ENCODE data around the gene OPTC.

OPTC gene

GRCh38 chr1:203536575-203536974, 42.6 kb downstream of the OPTC start:
- no peak overlapping the region for H2AFZ ChIP-seq (ENCODE audit: low read depth, low read length, severe bottlenecking)
- H3K27ac ChIP-seq (ENCODE audit: low read depth, low read length): no peak overlapping the region
- H3K4me3 ChIP-seq (ENCODE audit: insufficient read depth, low read length, poor library complexity, severe bottlenecking): no peak overlapping the region
- no peaks in the 10 kb centered on the region for H3K27me3 ChIP-seq (ENCODE audit: low read length)
- no peak overlapping the region for H3K9ac ChIP-seq (ENCODE audit: low read length)
- no peaks in the 10 kb centered on the region for H3K9me3 ChIP-seq (ENCODE audit: insufficient read depth, low read length)
- H3F3A ChIP-seq (ENCODE audit: insufficient read depth): no peaks in the 10 kb centered on the region
- no peaks in the 10 kb centered on the region for H3K79me2 ChIP-seq (ENCODE audit: insufficient read depth, low read length)
- H3K36me3 ChIP-seq (ENCODE audit: low read length): no peaks in the 10 kb centered on the region
- TF ChIP-seq CTCF (IDR thresholded peaks at IDR 0.05; ENCODE audit: insufficient read depth, low read length, poor library complexity, severe bottlenecking): no peak
- TF ChIP-seq EZH2phosphoT487 (conservative IDR thresholded peaks at IDR 0.05; ENCODE audit: low read length): no peak
- no peak overlapping the region for H3K4me2 ChIP-seq (ENCODE audit: low read depth, low read length, poor library complexity, severe bottlenecking)
- no peaks in the 10 kb centered on the region for H3K9me2 ChIP-seq (replicated peaks; ENCODE audit: insufficient read depth, low read length)
- H4K20me1 ChIP-seq (ENCODE audit: low read depth, low read length): no peaks in the 10 kb centered on the region

- H2AFZ ChIP-seq (ENCODE audit: low read depth, low read length, severe bottlenecking): no peak overlapping the region
- H3K36me3 ChIP-seq (ENCODE audit: low read length): no peaks in the 10 kb centered on the region
- H3K4me3 ChIP-seq (ENCODE audit: insufficient read depth, low read length, poor library complexity, severe bottlenecking): no peak overlapping the region
- no peak overlapping the region for H3K27ac ChIP-seq (ENCODE audit: low read depth, low read length)
- no peak overlapping the region for H3K9ac ChIP-seq (ENCODE audit: low read length)
- no peaks in the 10 kb centered on the region for H3K9me3 ChIP-seq (ENCODE audit: insufficient read depth, low read length)
- H3K27me3 ChIP-seq (ENCODE audit: low read length): no peaks in the 10 kb centered on the region
- no peaks in the 10 kb centered on the region for H4K20me1 ChIP-seq (ENCODE audit: low read depth, low read length)
- no peaks in the 10 kb centered on the region for H3K79me2 ChIP-seq (ENCODE audit: insufficient read depth, low read length)
- H3F3A ChIP-seq (ENCODE audit: insufficient read depth): no peaks in the 10 kb centered on the region
- H3K4me2 ChIP-seq (ENCODE audit: low read depth, low read length, poor library complexity, severe bottlenecking): no peak overlapping the region
- H3K9me2 ChIP-seq (replicated peaks; ENCODE audit: insufficient read depth, low read length): no peaks in the 10 kb centered on the region
- TF ChIP-seq EZH2phosphoT487 (conservative IDR thresholded peaks at IDR 0.05; ENCODE audit: low read length): no peak
- TF ChIP-seq CTCF (IDR thresholded peaks at IDR 0.05; ENCODE audit: insufficient read depth, low read length, poor library complexity, severe bottlenecking): no peak
Observed at GRCh38 chr1:203536980-203537455, 43.1 kb downstream of the OPTC start.

GRCh38 chr1:203537806-203538464, 44.0 kb downstream of the OPTC start:
- no peak overlapping the region for H3K4me2 ChIP-seq (ENCODE audit: low read depth, low read length, poor library complexity, severe bottlenecking)
- no peak overlapping the region for H3K4me3 ChIP-seq (ENCODE audit: insufficient read depth, low read length, poor library complexity, severe bottlenecking)
- no peaks in the 10 kb centered on the region for H3K27me3 ChIP-seq (ENCODE audit: low read length)
- no peaks in the 10 kb centered on the region for H4K20me1 ChIP-seq (ENCODE audit: low read depth, low read length)
- no peak overlapping the region for H3K27ac ChIP-seq (ENCODE audit: low read depth, low read length)
- H3F3A ChIP-seq (ENCODE audit: insufficient read depth): no peaks in the 10 kb centered on the region
- H3K36me3 ChIP-seq (ENCODE audit: low read length): no peaks in the 10 kb centered on the region
- no peaks in the 10 kb centered on the region for H3K9me2 ChIP-seq (replicated peaks; ENCODE audit: insufficient read depth, low read length)
- H3K79me2 ChIP-seq (ENCODE audit: insufficient read depth, low read length): no peaks in the 10 kb centered on the region
- no peak overlapping the region for H2AFZ ChIP-seq (ENCODE audit: low read depth, low read length, severe bottlenecking)
- TF ChIP-seq EZH2phosphoT487 (conservative IDR thresholded peaks at IDR 0.05; ENCODE audit: low read length): no peak
- TF ChIP-seq CTCF (IDR thresholded peaks at IDR 0.05; ENCODE audit: insufficient read depth, low read length, poor library complexity, severe bottlenecking): no peak
- no peak overlapping the region for H3K9ac ChIP-seq (ENCODE audit: low read length)
- H3K9me3 ChIP-seq (ENCODE audit: insufficient read depth, low read length): no peaks in the 10 kb centered on the region

Measured in SU-DHL-6 (cell line).